Measurements from ENCODE around the gene SASH1. TPM values are rescaled to one million over a fixed set of nuclear protein-coding genes. Genes with fewer than 3 reads are reported as not detected.

The SASH1 gene
- total RNA-seq, 1 donor from 2014 or later = 10.2 TPM

DNA sequence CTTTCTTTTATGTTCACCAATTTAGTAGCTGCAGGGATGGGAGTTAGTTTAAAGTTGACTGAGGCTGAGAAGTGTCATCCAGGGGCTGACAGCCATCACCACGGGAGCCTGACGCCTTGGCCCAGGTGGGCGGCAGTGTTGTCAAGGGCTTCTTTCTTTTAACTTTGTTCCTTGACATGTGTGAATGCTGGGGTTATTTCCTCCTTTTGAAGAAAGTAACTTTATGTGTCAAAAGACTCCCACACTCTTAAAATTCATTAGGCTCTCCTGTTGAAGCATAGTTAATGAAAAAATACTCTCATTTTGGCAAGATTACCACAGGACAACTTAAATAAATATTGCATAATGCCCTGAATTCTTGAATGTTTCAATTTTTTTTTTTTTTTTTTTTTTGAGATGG, 50.0 kb downstream of the SASH1 start:
- Mint-ChIP-seq H3K9me3 (no peaks in the 10 kb centered on the region), H3K36me3 (peaks cover 7% of the 10 kb centered on the region), H3K27me3 (ENCODE audit: insufficient read depth, low read depth) (peaks cover 2% of the 10 kb centered on the region), H3K4me1 (peaks cover 17% of the 10 kb centered on the region), H3K4me3 (no peak overlapping the region), H3K27ac (peak overlapping the region; percentile 25)
- no peak overlapping the region for H2AFZ ChIP-seq (replicated peaks)
- H3K4me1 ChIP-seq = no peaks in the 10 kb centered on the region
- H3K9me3 ChIP-seq (ENCODE audit: low read depth) = no peaks in the 10 kb centered on the region
- H3K27ac ChIP-seq = no peak overlapping the region
- no peaks in the 10 kb centered on the region for H3K27me3 ChIP-seq
- H3K79me2 ChIP-seq (ENCODE audit: low read depth) = no peaks in the 10 kb centered on the region
- no peaks in the 10 kb centered on the region for H3F3A ChIP-seq (ENCODE audit: low read depth)
- H4K20me1 ChIP-seq (ENCODE audit: low read depth) = no peaks in the 10 kb centered on the region
- H3K9ac ChIP-seq = no peak overlapping the region
- no peak for DNase-seq (ENCODE audit: low spot score)
- TF ChIP-seq EZH2 (IDR thresholded peaks at IDR 0.05) = no peak
- TF ChIP-seq, protein P1, sequence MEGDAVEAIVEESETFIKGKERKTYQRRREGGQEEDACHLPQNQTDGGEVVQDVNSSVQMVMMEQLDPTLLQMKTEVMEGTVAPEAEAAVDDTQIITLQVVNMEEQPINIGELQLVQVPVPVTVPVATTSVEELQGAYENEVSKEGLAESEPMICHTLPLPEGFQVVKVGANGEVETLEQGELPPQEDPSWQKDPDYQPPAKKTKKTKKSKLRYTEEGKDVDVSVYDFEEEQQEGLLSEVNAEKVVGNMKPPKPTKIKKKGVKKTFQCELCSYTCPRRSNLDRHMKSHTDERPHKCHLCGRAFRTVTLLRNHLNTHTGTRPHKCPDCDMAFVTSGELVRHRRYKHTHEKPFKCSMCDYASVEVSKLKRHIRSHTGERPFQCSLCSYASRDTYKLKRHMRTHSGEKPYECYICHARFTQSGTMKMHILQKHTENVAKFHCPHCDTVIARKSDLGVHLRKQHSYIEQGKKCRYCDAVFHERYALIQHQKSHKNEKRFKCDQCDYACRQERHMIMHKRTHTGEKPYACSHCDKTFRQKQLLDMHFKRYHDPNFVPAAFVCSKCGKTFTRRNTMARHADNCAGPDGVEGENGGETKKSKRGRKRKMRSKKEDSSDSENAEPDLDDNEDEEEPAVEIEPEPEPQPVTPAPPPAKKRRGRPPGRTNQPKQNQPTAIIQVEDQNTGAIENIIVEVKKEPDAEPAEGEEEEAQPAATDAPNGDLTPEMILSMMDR (IDR thresholded peaks at IDR 0.05) = no peak
- TF ChIP-seq EZH2phosphoT487 (IDR thresholded peaks at IDR 0.05) = no peak
- no peak overlapping the region for H3K4me3 ChIP-seq
- H3K36me3 ChIP-seq = no peaks in the 10 kb centered on the region
- no peak overlapping the region for H3K4me2 ChIP-seq

DNA sequence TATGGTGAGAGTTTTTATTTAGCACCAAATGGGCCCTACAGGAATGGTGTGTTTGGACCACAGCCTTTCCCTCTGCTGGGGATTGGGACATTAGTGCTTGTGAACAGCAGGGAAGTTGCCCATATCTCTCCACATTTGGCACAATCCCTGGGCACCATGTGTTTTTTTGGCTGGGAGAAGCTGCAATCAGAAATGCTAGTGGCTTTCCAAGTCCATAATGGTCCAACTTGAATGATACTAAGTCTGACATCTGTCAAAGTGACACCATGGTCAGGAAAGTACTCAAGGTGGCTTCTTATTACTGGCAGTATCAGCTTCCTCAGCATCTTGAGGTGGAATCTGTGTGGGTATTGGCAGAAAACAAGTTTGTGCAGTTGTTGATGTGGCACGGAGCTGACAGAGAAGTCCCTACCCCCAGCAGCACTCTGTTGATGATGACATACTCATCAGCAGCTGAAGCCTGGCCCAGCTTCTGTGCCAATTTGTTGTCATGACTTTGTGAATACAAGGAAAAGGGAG, 53.0 kb downstream of the SASH1 start:
- H3K79me2 ChIP-seq (ENCODE audit: low read depth) = no peaks in the 10 kb centered on the region
- peaks cover 6% of the 10 kb centered on the region for H3K4me1 ChIP-seq
- H3K27ac ChIP-seq = no peak overlapping the region
- H2AFZ ChIP-seq (replicated peaks) = no peak overlapping the region
- Mint-ChIP-seq H3K4me3 (no peak overlapping the region), H3K9me3 (no peaks in the 10 kb centered on the region), H3K4me1 (peaks cover 7% of the 10 kb centered on the region), H3K36me3 (peaks cover 11% of the 10 kb centered on the region), H3K27ac (no peak overlapping the region), H3K27me3 (ENCODE audit: insufficient read depth, low read depth) (peaks cover 5% of the 10 kb centered on the region)
- no peak for TF ChIP-seq EZH2phosphoT487 (IDR thresholded peaks at IDR 0.05)
- TF ChIP-seq, protein P1 (IDR thresholded peaks at IDR 0.05) = no peak
- no peak for TF ChIP-seq EZH2 (IDR thresholded peaks at IDR 0.05)
- H3K9me3 ChIP-seq (ENCODE audit: low read depth) = no peaks in the 10 kb centered on the region
- H3K4me2 ChIP-seq = no peak overlapping the region
- H3K27me3 ChIP-seq = no peaks in the 10 kb centered on the region
- no peaks in the 10 kb centered on the region for H3F3A ChIP-seq (ENCODE audit: low read depth)
- H3K4me3 ChIP-seq = no peak overlapping the region
- no peak for DNase-seq (ENCODE audit: low spot score)
- no peaks in the 10 kb centered on the region for H3K36me3 ChIP-seq
- H4K20me1 ChIP-seq (ENCODE audit: low read depth) = no peaks in the 10 kb centered on the region
- H3K9ac ChIP-seq = no peak overlapping the region

DNA sequence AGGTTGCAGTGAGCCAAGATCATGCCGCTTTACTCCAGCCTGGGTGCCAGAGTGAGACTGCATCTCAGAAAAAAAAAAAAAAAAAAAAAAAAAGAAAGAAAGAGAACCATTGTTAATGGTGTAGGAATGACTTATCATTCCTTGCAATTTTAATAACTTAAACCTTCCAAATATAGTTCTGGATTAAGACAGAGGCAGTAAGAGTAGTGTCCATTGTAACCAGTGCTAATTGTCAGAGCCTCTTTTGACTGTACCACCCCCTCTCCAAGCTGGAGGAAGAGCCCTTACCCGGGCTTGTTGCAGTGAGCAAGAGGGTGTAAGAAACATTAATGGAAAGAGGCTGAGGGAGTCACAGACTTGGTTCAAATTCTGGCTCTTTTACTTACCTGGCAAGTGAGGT, 53.8 kb downstream of the SASH1 start:
- Histone ChIP-seq H3F3A (ENCODE audit: low read depth) (no peaks in the 10 kb centered on the region), H3K4me3 (no peak overlapping the region), H3K4me1 (peaks cover 10% of the 10 kb centered on the region), H4K20me1 (ENCODE audit: low read depth) (no peaks in the 10 kb centered on the region), H3K4me2 (no peak overlapping the region), H3K36me3 (no peaks in the 10 kb centered on the region), H2AFZ (replicated peaks) (no peak overlapping the region), H3K27me3 (no peaks in the 10 kb centered on the region), H3K79me2 (ENCODE audit: low read depth) (no peaks in the 10 kb centered on the region), H3K9me3 (ENCODE audit: low read depth) (no peaks in the 10 kb centered on the region), H3K9ac (no peak overlapping the region), H3K27ac (no peak overlapping the region)
- TF ChIP-seq EZH2phosphoT487 (IDR thresholded peaks at IDR 0.05) = no peak
- no peak for TF ChIP-seq EZH2 (IDR thresholded peaks at IDR 0.05)
- TF ChIP-seq, protein P1 (IDR thresholded peaks at IDR 0.05) = no peak
- H3K27ac Mint-ChIP-seq = no peak overlapping the region
- peaks cover 5% of the 10 kb centered on the region for H3K27me3 Mint-ChIP-seq (ENCODE audit: insufficient read depth, low read depth)
- H3K4me3 Mint-ChIP-seq = no peak overlapping the region
- H3K4me1 Mint-ChIP-seq = peaks cover 10% of the 10 kb centered on the region
- H3K36me3 Mint-ChIP-seq = peaks cover 9% of the 10 kb centered on the region
- no peaks in the 10 kb centered on the region for H3K9me3 Mint-ChIP-seq
- DNase-seq (ENCODE audit: low spot score) = no peak
